Endothelial cell (in vitro differentiated cells): ENCODE data around the gene SHCBP1L. TPM values are rescaled to one million over a fixed set of nuclear protein-coding genes. Genes with fewer than 3 reads are reported as not detected.
"Not testable (repeated sequence)": the region's sequence is repeated elsewhere in the genome, so short reads cannot be mapped to it uniquely, and the experiment has no call there.

Experiments
- DNase-seq: peaks from one replicate; pipeline ENCODE4 v3.0.0; 2021; ENCODE audit warnings: low spot score
- H3K27ac Mint-ChIP-seq: one replicate; pipeline ENCODE4 v1.8.0; 2021; ENCODE audit warnings: mixed read lengths, inconsistent platforms; ENCODE audit not compliant: unreplicated experiment
- H3K27me3 Mint-ChIP-seq: one replicate; pipeline ENCODE4 v1.8.0; 2021; ENCODE audit warnings: mild to moderate bottlenecking, moderate library complexity, mixed read lengths, inconsistent platforms; ENCODE audit not compliant: unreplicated experiment
- H3K36me3 Mint-ChIP-seq: one replicate; pipeline ENCODE4 v1.8.0; 2021; ENCODE audit warnings: mild to moderate bottlenecking, low read depth, mixed read lengths, inconsistent platforms; ENCODE audit not compliant: unreplicated experiment
- H3K4me1 Mint-ChIP-seq: one replicate; pipeline ENCODE4 v1.8.0; 2021; ENCODE audit warnings: mild to moderate bottlenecking, mixed read lengths, inconsistent platforms; ENCODE audit not compliant: unreplicated experiment
- H3K4me3 Mint-ChIP-seq: one replicate; pipeline ENCODE4 v1.8.0; 2021; ENCODE audit warnings: mild to moderate bottlenecking, mixed read lengths, inconsistent platforms; ENCODE audit not compliant: unreplicated experiment
- H3K9me3 Mint-ChIP-seq: one replicate; pipeline ENCODE4 v1.8.0; 2021; ENCODE audit warnings: mixed read lengths, inconsistent platforms; ENCODE audit not compliant: unreplicated experiment
- total RNA-seq: library from RNA; stranded (reverse); fragmentation: NEBNext Ultra II Directional; extraction: Animal tissue kit (Norgen Biotek cat#: 25700); gene quantifications from one replicate; pipeline ENCODE4 v1.2.1, GENCODE V29; 2021; ENCODE audit not compliant: unreplicated experiment
- TF ChIP-seq, protein P1 (sequence below): fragments of 200-600 bp; sonication (generic); IDR thresholded peaks from one replicate; pipeline ENCODE4 v1.5.0; 2021; ENCODE audit warnings: antibody characterized with exemption; ENCODE audit not compliant: unreplicated experiment

The SHCBP1L gene
- total RNA-seq, 1 donor from 2014 or later, result not detected

DNA sequence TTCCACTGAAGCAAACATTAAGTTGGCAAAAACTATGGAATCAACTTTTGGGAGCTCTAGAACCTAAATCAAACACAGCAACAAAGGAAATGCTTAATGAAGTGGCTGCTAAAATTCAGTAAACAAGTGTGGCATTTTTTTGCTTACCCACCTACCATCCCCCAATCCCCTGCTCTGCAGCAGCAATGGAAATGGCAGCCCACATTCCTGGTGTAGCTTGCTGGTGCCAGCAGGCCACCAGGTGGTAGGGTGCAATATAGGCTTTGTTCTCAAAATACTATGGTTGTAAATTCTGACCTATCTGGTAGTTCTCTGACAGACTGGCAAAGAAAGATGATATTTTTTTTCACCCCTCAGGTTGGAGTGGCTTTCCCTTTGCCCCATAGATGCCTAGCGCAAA, 42.8 kb downstream of the SHCBP1L start:
- TF ChIP-seq, protein P1, sequence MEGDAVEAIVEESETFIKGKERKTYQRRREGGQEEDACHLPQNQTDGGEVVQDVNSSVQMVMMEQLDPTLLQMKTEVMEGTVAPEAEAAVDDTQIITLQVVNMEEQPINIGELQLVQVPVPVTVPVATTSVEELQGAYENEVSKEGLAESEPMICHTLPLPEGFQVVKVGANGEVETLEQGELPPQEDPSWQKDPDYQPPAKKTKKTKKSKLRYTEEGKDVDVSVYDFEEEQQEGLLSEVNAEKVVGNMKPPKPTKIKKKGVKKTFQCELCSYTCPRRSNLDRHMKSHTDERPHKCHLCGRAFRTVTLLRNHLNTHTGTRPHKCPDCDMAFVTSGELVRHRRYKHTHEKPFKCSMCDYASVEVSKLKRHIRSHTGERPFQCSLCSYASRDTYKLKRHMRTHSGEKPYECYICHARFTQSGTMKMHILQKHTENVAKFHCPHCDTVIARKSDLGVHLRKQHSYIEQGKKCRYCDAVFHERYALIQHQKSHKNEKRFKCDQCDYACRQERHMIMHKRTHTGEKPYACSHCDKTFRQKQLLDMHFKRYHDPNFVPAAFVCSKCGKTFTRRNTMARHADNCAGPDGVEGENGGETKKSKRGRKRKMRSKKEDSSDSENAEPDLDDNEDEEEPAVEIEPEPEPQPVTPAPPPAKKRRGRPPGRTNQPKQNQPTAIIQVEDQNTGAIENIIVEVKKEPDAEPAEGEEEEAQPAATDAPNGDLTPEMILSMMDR, result no peak
- Mint-ChIP-seq H3K27ac (no peak overlapping the region), H3K4me3 (no peak overlapping the region), H3K36me3 (peaks cover 3% of the 10 kb centered on the region), H3K9me3 (no peaks in the 10 kb centered on the region), H3K27me3 (no peaks in the 10 kb centered on the region), H3K4me1 (no peaks in the 10 kb centered on the region)
- DNase-seq, result no peak

DNA sequence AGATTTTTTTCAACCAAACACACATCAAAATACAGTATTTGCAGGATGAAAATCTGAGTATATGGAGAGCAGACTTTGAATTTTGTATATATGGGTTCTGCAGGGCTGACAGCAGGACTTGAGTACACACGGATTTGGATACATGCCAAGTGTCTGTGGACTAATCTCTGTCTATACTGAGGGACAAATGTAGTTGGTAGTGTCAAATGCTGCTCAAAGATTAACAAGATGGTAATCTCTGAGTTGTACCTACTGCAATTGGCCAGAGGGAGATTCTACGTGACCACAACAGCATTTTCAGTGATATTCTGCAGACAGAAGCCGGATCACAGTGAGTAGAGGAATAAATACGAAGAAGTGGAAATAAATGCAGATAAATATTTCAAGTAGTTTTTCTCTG, 43.4 kb downstream of the SHCBP1L start:
- H3K9me3 Mint-ChIP-seq, result no peaks in the 10 kb centered on the region

DNA sequence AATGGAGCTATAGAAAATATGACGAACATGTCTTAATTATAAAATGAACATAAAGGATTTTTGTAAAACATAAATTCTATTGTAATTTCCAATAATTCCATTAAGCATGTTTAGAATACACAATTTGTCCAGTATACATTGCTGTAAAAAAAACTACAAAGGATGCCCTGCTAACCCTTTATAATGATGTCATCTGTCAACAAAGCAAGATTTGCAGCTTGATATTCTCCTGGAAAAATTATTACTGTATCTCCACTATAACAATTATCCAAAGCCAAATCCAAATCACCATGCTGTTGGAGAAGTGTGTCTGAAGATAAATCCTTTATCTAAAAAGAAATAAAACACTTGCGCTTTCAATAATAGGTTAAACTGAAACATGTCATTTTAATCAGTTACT, 47.6 kb downstream of the SHCBP1L start:
- TF ChIP-seq, protein P1, result no peak
- Mint-ChIP-seq H3K9me3 (no peaks in the 10 kb centered on the region), H3K4me1 (no peaks in the 10 kb centered on the region)

More for the DNA sequence above, 43.4 kb downstream of the SHCBP1L start:
- H3K36me3 Mint-ChIP-seq, result peaks cover 3% of the 10 kb centered on the region
- no peak overlapping the region for H3K27ac Mint-ChIP-seq
- TF ChIP-seq, protein P1, result no peak
- no peaks in the 10 kb centered on the region for H3K4me1 Mint-ChIP-seq
- DNase-seq, result no peak
- H3K4me3 Mint-ChIP-seq, result no peak overlapping the region
- H3K27me3 Mint-ChIP-seq, result no peaks in the 10 kb centered on the region

DNA sequence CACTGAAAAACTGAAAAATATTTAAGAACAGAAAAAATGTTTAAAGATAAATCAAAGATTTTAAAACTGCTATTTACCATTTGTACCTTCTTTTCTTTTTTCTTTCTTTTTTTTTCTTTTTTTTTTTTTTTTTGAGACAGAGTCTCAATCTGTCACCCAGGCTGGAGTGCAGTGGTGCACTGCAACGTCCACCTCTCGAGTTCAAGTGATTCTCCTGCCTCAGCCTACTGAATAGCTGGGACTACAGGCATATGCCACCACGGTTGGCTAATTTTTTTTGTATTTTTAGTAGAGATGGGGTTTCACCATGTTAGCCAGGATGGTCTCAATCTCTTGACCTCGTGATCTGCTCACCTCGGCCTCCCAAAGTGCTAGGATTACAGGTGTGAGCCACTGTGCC, 51.0 kb downstream of the SHCBP1L start:
- not testable (repeated sequence) for H3K27me3 Mint-ChIP-seq, H3K27ac Mint-ChIP-seq, DNase-seq, H3K9me3 Mint-ChIP-seq, H3K36me3 Mint-ChIP-seq, H3K4me3 Mint-ChIP-seq, H3K4me1 Mint-ChIP-seq

More for the DNA sequence above, 47.6 kb downstream of the SHCBP1L start:
- H3K27ac Mint-ChIP-seq, result no peak overlapping the region
- no peak for DNase-seq
- H3K4me3 Mint-ChIP-seq, result no peak overlapping the region
- no peaks in the 10 kb centered on the region for H3K27me3 Mint-ChIP-seq
- peaks cover 3% of the 10 kb centered on the region for H3K36me3 Mint-ChIP-seq

DNA sequence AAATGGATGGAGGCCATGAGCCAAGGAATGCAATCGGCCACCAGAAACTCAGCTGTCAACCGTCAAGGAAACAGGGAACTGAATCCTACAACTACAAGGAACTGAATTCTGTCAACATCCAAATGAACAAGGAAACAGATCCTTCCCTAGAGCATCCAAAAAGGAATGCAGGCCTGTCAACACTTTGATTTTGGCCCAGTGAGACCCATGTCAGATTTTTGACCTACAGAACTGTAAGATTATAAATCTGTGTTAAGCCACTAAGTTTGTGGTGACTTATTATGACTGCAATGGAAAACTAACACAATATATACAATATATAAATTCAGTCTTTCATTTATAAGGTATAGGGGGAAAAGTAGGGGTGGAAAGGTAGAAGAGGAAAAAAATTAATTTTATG, 55.3 kb downstream of the SHCBP1L start:
- H3K36me3 Mint-ChIP-seq, result no peaks in the 10 kb centered on the region
- H3K4me1 Mint-ChIP-seq, result no peaks in the 10 kb centered on the region
- no peaks in the 10 kb centered on the region for H3K9me3 Mint-ChIP-seq
- H3K4me3 Mint-ChIP-seq, result no peak overlapping the region
- no peak for DNase-seq
- TF ChIP-seq, protein P1, result no peak
- H3K27me3 Mint-ChIP-seq, result no peaks in the 10 kb centered on the region
- no peak overlapping the region for H3K27ac Mint-ChIP-seq
